Measurements from ENCODE around the gene PECR.

DNA sequence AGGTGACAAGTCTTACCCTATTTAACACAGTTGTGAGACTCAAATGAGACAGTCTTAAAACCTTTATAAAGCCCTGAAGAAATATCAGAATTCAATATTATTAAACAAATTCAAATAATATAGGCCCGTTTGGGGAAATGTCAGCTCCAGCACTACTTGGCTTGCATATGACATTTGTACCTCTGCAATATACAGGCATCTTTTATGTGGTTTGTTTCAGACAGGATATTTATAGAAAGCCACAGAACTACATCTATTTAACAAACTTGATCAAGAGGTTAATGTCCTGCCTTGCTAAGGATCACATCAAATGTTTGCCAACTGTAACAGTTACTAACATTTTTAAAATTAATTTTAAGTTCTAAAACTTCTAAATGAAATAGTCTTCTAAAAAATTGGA lies 65.0 kb downstream of the PECR start:
- TF ChIP-seq TAF1 (IDR thresholded peaks at IDR 0.05; ENCODE audit: borderline replicate concordance, low read depth, low read length) (no peak), POLR2A (IDR thresholded peaks at IDR 0.05; ENCODE audit: low read depth, low read length) (no peak), PML (IDR thresholded peaks at IDR 0.05; ENCODE audit: low read length) (no peak), ZNF384 (IDR thresholded peaks at IDR 0.05; ENCODE audit: borderline replicate concordance, low read depth, low read length) (no peak), BRCA1 (IDR thresholded peaks at IDR 0.05; ENCODE audit: low read depth, low read length) (no peak)
- TF ChIP-seq, protein P1, sequence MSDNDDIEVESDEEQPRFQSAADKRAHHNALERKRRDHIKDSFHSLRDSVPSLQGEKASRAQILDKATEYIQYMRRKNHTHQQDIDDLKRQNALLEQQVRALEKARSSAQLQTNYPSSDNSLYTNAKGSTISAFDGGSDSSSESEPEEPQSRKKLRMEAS (IDR thresholded peaks at IDR 0.05; ENCODE audit: low read depth, low read length): no peak
- TF ChIP-seq, protein P2, sequence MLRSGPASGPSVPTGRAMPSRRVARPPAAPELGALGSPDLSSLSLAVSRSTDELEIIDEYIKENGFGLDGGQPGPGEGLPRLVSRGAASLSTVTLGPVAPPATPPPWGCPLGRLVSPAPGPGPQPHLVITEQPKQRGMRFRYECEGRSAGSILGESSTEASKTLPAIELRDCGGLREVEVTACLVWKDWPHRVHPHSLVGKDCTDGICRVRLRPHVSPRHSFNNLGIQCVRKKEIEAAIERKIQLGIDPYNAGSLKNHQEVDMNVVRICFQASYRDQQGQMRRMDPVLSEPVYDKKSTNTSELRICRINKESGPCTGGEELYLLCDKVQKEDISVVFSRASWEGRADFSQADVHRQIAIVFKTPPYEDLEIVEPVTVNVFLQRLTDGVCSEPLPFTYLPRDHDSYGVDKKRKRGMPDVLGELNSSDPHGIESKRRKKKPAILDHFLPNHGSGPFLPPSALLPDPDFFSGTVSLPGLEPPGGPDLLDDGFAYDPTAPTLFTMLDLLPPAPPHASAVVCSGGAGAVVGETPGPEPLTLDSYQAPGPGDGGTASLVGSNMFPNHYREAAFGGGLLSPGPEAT (IDR thresholded peaks at IDR 0.05; ENCODE audit: low read depth): no peak
- TF ChIP-seq, protein P3, sequence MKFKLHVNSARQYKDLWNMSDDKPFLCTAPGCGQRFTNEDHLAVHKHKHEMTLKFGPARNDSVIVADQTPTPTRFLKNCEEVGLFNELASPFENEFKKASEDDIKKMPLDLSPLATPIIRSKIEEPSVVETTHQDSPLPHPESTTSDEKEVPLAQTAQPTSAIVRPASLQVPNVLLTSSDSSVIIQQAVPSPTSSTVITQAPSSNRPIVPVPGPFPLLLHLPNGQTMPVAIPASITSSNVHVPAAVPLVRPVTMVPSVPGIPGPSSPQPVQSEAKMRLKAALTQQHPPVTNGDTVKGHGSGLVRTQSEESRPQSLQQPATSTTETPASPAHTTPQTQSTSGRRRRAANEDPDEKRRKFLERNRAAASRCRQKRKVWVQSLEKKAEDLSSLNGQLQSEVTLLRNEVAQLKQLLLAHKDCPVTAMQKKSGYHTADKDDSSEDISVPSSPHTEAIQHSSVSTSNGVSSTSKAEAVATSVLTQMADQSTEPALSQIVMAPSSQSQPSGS (IDR thresholded peaks at IDR 0.05; ENCODE audit: low read length): peak; percentile 18; the same call in 1 of the 2 replicates

Data from GM12878 (cell line).